Neural cell (in vitro differentiated cells): Measurements from ENCODE around the gene HDAC7. TPM values are rescaled to one million over a fixed set of nuclear protein-coding genes. Genes with fewer than 3 reads are reported as not detected.

ENCODE experiments used
- H2AFZ ChIP-seq: fragments of 200-600, 300-800 bp; sonication (generic), shearing (Covaris generic); 2 replicates; pipeline ENCODE4 v1.6.0; 2014; ENCODE audit warnings: low read depth, mild to moderate bottlenecking, antibody characterized with exemption, low read length, moderate library complexity
- H3F3A ChIP-seq: fragments of 200-600 bp; shearing (Covaris generic); 2 replicates; pipeline ENCODE4 v1.6.1; 2016; ENCODE audit warnings: mild to moderate bottlenecking, moderate library complexity, mixed read lengths, antibody characterized with exemption, low read length; ENCODE audit not compliant: insufficient read depth, poor library complexity, severe bottlenecking
- H3K27ac ChIP-seq: fragments of 200-600, 300-800 bp; sonication (generic), shearing (Covaris generic); 2 replicates; pipeline ENCODE4 v1.5.1; 2014; ENCODE audit warnings: mild to moderate bottlenecking, low read length, moderate library complexity
- H3K27me3 ChIP-seq: fragments of 300-800, 200-600 bp; sonication (generic), shearing (Covaris generic); 2 replicates; pipeline ENCODE4 v1.6.0; 2014; ENCODE audit warnings: mild to moderate bottlenecking, low read depth, low read length, moderate library complexity; ENCODE audit not compliant: insufficient read depth
- H3K36me3 ChIP-seq: fragments of 300-800, 200-600 bp; sonication (generic), shearing (Covaris generic); 2 replicates; pipeline ENCODE4 v1.5.1; 2014; ENCODE audit warnings: mild to moderate bottlenecking, antibody characterized with exemption, low read length, moderate library complexity; ENCODE audit not compliant: insufficient read depth
- H3K4me2 ChIP-seq: fragments of 300-800, 200-600 bp; sonication (generic), shearing (Covaris generic); 2 replicates; pipeline ENCODE4 v1.6.0; 2014; ENCODE audit warnings: mild to moderate bottlenecking, low read length
- H3K4me3 ChIP-seq: fragments of 300-800, 200-600 bp; sonication (generic), shearing (Covaris generic); 2 replicates; pipeline ENCODE4 v1.5.1; 2014; ENCODE audit warnings: mild to moderate bottlenecking, low read length, moderate library complexity
- H3K79me2 ChIP-seq: fragments of 200-600 bp; shearing (Covaris generic); replicated peaks from 2 replicates; pipeline ENCODE4 v1.6.0; 2014; ENCODE audit warnings: mild to moderate bottlenecking, low read length, moderate library complexity; ENCODE audit not compliant: insufficient read depth
- H3K9ac ChIP-seq: fragments of 300-800, 200-600 bp; sonication (generic), shearing (Covaris generic); 2 replicates; pipeline ENCODE4 v1.6.1; 2016; ENCODE audit warnings: mild to moderate bottlenecking, low read length, mixed read lengths
- H3K9me2 ChIP-seq: fragments of 200-600 bp; shearing (Covaris generic); 2 replicates; pipeline ENCODE4 v1.6.1; 2016; ENCODE audit warnings: mild to moderate bottlenecking, low read length, mixed read lengths; ENCODE audit not compliant: insufficient read depth
- H3K9me3 ChIP-seq: fragments of 200-600, 300-800 bp; sonication (generic), shearing (Covaris generic); 2 replicates; pipeline ENCODE4 v1.6.1; 2016; ENCODE audit warnings: mild to moderate bottlenecking, mixed run types, low read length, moderate library complexity, mixed read lengths
- H4K20me1 ChIP-seq: fragments of 200-600 bp; shearing (Covaris generic); 2 replicates; pipeline ENCODE4 v1.6.1; 2016; ENCODE audit warnings: mild to moderate bottlenecking, mixed run types; ENCODE audit not compliant: insufficient read depth
- EP300 ChIP-seq: fragments of 450-650 bp; conservative IDR thresholded peaks from 2 replicates; pipeline ENCODE4 v1.6.1; 2014; ENCODE audit warnings: antibody characterized with exemption, mild to moderate bottlenecking, moderate library complexity; ENCODE audit not compliant: poor library complexity, severe bottlenecking
- EZH2 ChIP-seq: fragments of 200-600, 300-800 bp; shearing (Covaris generic), sonication (generic); IDR thresholded peaks from 2 replicates; pipeline ENCODE4 v1.6.1; 2014; ENCODE audit warnings: antibody characterized with exemption, low read length, borderline replicate concordance, mild to moderate bottlenecking; ENCODE audit not compliant: insufficient read depth, poor library complexity, severe bottlenecking
- MXI1 ChIP-seq: fragments of 450-650 bp; conservative IDR thresholded peaks from 2 replicates; pipeline ENCODE4 v1.6.1; 2014; ENCODE audit warnings: antibody characterized with exemption, mild to moderate bottlenecking; ENCODE audit not compliant: poor library complexity, severe bottlenecking
- POLR2AphosphoS5 ChIP-seq: IDR thresholded peaks from 2 replicates; pipeline ENCODE4 v1.6.1; 2012
- RAD21 ChIP-seq: fragments of 450-650 bp; conservative IDR thresholded peaks from 2 replicates; pipeline ENCODE4 v1.6.1; 2014; ENCODE audit warnings: antibody characterized with exemption, mild to moderate bottlenecking, moderate library complexity
- SMC3 ChIP-seq: fragments of 450-650 bp; conservative IDR thresholded peaks from 2 replicates; pipeline ENCODE4 v1.6.1; 2014; ENCODE audit warnings: antibody characterized with exemption, mild to moderate bottlenecking, moderate library complexity; ENCODE audit not compliant: poor library complexity
- TAF1 ChIP-seq: IDR thresholded peaks from 2 replicates; pipeline ENCODE4 v1.6.1; 2012; ENCODE audit warnings: low read depth
- polyA plus RNA-seq: library from polyadenylated mRNA; depleted of rRNA; stranded (reverse); fragments of >200 nt; gene quantifications from 2 replicates; pipeline ENCODE4 v1.2.3, GENCODE V29; 2014
- TF ChIP-seq, protein P1 (sequence below): IDR thresholded peaks from 2 replicates; pipeline ENCODE4 v1.6.1; 2012; ENCODE audit warnings: borderline replicate concordance
- TF ChIP-seq, protein P2 (sequence below): fragments of 450-650 bp; IDR thresholded peaks from 2 replicates; pipeline ENCODE4 v1.5.1; 2014; ENCODE audit warnings: antibody characterized with exemption, mild to moderate bottlenecking, moderate library complexity; ENCODE audit not compliant: poor library complexity, severe bottlenecking

Gene HDAC7
- polyA plus RNA-seq, 1 donor from 2014 or later, result 30.2 TPM

DNA sequence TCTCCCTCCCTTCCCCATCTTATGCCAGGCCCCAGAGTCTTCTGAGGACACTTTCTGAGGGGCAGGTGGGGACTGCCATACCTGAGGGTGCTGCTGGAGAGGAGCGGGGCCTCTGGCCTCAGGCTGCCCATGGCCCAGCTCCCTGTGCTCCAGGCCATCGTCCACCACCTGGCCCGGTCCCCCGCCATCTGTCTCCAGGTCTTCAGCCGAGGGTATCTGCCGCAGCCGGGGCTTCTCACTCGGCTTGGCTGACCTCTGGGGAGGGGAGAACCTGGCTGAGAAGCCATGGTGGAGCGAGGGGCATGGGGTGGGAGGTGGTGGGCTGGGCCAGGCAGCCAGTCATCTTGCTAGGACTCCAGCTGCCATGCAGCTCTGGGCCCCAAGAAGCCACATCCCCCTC lies 25.0 kb downstream of the HDAC7 start:
- Histone ChIP-seq H3K9ac (no peak overlapping the region), H3K79me2 (no peaks in the 10 kb centered on the region), H3K27ac (no peak overlapping the region), H3K9me2 (no peaks in the 10 kb centered on the region), H3F3A (no peaks in the 10 kb centered on the region), H3K27me3 (no peaks in the 10 kb centered on the region), H4K20me1 (no peaks in the 10 kb centered on the region), H3K36me3 (no peaks in the 10 kb centered on the region), H3K9me3 (no peaks in the 10 kb centered on the region), H3K4me3 (no peak overlapping the region), H2AFZ (no peak overlapping the region), H3K4me2 (no peak overlapping the region)
- TF ChIP-seq EP300, result no peak
- TF ChIP-seq RAD21, result no peak
- TF ChIP-seq, protein P1, sequence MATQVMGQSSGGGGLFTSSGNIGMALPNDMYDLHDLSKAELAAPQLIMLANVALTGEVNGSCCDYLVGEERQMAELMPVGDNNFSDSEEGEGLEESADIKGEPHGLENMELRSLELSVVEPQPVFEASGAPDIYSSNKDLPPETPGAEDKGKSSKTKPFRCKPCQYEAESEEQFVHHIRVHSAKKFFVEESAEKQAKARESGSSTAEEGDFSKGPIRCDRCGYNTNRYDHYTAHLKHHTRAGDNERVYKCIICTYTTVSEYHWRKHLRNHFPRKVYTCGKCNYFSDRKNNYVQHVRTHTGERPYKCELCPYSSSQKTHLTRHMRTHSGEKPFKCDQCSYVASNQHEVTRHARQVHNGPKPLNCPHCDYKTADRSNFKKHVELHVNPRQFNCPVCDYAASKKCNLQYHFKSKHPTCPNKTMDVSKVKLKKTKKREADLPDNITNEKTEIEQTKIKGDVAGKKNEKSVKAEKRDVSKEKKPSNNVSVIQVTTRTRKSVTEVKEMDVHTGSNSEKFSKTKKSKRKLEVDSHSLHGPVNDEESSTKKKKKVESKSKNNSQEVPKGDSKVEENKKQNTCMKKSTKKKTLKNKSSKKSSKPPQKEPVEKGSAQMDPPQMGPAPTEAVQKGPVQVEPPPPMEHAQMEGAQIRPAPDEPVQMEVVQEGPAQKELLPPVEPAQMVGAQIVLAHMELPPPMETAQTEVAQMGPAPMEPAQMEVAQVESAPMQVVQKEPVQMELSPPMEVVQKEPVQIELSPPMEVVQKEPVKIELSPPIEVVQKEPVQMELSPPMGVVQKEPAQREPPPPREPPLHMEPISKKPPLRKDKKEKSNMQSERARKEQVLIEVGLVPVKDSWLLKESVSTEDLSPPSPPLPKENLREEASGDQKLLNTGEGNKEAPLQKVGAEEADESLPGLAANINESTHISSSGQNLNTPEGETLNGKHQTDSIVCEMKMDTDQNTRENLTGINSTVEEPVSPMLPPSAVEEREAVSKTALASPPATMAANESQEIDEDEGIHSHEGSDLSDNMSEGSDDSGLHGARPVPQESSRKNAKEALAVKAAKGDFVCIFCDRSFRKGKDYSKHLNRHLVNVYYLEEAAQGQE, result no peak
- no peak for TF ChIP-seq POLR2AphosphoS5

DNA sequence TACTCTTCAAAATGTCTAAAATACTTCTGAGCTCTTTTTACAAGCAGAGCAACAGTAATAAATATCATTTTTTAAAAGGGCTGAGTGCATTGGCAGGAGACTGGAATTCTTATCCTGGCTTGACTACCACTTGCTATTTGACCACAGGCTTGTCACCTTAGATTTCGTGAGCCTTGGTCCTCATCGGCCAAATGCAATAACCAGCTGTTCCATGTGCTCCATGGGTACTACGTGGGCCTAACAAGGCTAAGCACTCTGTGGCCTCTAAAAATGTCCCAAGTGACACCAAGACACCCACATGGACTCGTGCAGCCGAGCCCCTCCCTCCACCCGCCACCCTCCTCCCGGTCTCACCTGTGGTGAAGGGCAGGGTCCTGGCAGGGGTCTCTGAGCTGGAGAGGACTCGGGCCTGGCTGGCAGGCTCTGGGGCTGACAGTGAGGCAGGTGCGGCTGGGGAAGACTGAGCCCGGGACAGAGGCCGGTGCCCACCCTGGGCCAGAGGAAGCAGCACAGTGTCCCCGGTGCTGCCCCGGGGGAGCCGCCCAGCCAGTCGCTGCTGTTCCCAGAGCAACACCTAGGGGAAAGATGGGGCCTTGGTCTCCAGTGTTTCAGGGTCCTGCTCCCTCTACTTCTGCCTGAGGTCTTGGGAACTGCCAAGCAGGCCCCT lies 26.6 kb downstream of the HDAC7 start:
- H2AFZ ChIP-seq, result no peak overlapping the region
- H4K20me1 ChIP-seq, result no peaks in the 10 kb centered on the region
- no peak overlapping the region for H3K4me2 ChIP-seq
- H3K9ac ChIP-seq, result no peak overlapping the region
- H3K27ac ChIP-seq, result no peak overlapping the region
- H3K4me3 ChIP-seq, result no peak overlapping the region
- no peaks in the 10 kb centered on the region for H3K9me3 ChIP-seq
- no peaks in the 10 kb centered on the region for H3K9me2 ChIP-seq
- no peaks in the 10 kb centered on the region for H3K36me3 ChIP-seq
- no peaks in the 10 kb centered on the region for H3K27me3 ChIP-seq
- H3K79me2 ChIP-seq, result no peaks in the 10 kb centered on the region
- TF ChIP-seq EP300 (no peak), SMC3 (no peak)
- H3F3A ChIP-seq, result no peaks in the 10 kb centered on the region

DNA sequence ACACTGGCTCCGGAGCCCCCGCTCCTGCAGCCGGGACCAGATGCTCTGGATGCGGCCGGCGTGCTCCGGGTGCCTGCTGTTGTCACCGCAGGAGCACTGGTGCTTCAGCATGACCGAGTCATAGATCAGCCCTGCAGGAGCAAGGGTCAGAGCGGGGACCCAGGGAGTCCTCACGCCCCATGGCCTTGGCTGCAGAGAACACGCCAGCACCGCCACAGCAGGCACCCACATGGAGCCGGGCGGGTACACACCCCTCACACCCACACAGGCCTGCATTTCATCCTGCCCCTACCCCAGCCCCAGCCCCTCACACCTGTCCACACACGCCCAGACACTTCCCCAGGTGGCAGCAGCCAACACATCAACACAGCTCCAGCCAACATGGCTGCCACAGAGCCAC lies 27.8 kb downstream of the HDAC7 start:
- Histone ChIP-seq H3F3A (no peaks in the 10 kb centered on the region), H4K20me1 (no peaks in the 10 kb centered on the region), H3K36me3 (peaks cover 3% of the 10 kb centered on the region), H3K4me3 (no peak overlapping the region), H3K9ac (no peak overlapping the region), H3K79me2 (no peaks in the 10 kb centered on the region), H3K27me3 (no peaks in the 10 kb centered on the region), H2AFZ (no peak overlapping the region), H3K9me2 (no peaks in the 10 kb centered on the region), H3K4me2 (no peak overlapping the region), H3K27ac (no peak overlapping the region), H3K9me3 (no peaks in the 10 kb centered on the region)
- TF ChIP-seq POLR2AphosphoS5, result no peak
- TF ChIP-seq, protein P2, sequence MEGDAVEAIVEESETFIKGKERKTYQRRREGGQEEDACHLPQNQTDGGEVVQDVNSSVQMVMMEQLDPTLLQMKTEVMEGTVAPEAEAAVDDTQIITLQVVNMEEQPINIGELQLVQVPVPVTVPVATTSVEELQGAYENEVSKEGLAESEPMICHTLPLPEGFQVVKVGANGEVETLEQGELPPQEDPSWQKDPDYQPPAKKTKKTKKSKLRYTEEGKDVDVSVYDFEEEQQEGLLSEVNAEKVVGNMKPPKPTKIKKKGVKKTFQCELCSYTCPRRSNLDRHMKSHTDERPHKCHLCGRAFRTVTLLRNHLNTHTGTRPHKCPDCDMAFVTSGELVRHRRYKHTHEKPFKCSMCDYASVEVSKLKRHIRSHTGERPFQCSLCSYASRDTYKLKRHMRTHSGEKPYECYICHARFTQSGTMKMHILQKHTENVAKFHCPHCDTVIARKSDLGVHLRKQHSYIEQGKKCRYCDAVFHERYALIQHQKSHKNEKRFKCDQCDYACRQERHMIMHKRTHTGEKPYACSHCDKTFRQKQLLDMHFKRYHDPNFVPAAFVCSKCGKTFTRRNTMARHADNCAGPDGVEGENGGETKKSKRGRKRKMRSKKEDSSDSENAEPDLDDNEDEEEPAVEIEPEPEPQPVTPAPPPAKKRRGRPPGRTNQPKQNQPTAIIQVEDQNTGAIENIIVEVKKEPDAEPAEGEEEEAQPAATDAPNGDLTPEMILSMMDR, result no peak
- no peak for TF ChIP-seq TAF1
- TF ChIP-seq, protein P1, result no peak
- TF ChIP-seq SMC3, result no peak
- TF ChIP-seq EZH2, result no peak
- no peak for TF ChIP-seq EP300
- no peak for TF ChIP-seq RAD21
- TF ChIP-seq MXI1, result no peak
